Left ventricle myocardium inferior (tissue), 1 donor: ENCODE results near the gene PKIB. TPM values are rescaled to one million over a fixed set of nuclear protein-coding genes. Genes with fewer than 3 reads are reported as not detected.

Experiments
- DNase-seq: peaks from one replicate; pipeline ENCODE4 v3.0.0-alpha.2; 2020
- H3K27ac ChIP-seq: fragments of 200-600 bp; replicated peaks from 2 replicates; pipeline ENCODE4 v1.8.0; 2021
- H3K27me3 ChIP-seq: fragments of 200-600 bp; 2 replicates; pipeline ENCODE4 v1.8.0; 2021; ENCODE audit warnings: low read depth
- H3K36me3 ChIP-seq: fragments of 200-600 bp; 2 replicates; pipeline ENCODE4 v1.8.0; 2021
- H3K4me1 ChIP-seq: fragments of 200-600 bp; 2 replicates; pipeline ENCODE4 v1.8.0; 2021
- H3K4me3 ChIP-seq: fragments of 200-600 bp; 2 replicates; pipeline ENCODE4 v1.8.0; 2021; ENCODE audit warnings: mild to moderate bottlenecking, moderate library complexity
- H3K9me3 ChIP-seq: fragments of 200-600 bp; replicated peaks from 2 replicates; pipeline ENCODE4 v1.8.0; 2021
- CTCF ChIP-seq: fragments of 200-600 bp; IDR thresholded peaks from 2 replicates; pipeline ENCODE4 v1.8.0; 2021; ENCODE audit warnings: antibody characterized with exemption, mild to moderate bottlenecking, borderline replicate concordance
- intact Hi-C: fragments of 100-400 bp; cut with micrococcal nuclease; formaldehyde crosslinking; loops from one replicate; pipeline ENCODE4 v1.11.0; 2022
- total RNA-seq: library from RNA; stranded (reverse); fragmentation: NEBNext Ultra II Directional; extraction: Animal tissue kit (Norgen Biotek cat#: 25700); gene quantifications from one replicate; pipeline ENCODE4 v1.2.1, GENCODE V29; 2021
- donor health status: DM: no; HTN: yes; CAD: no; lungs with severe emphysema.

PKIB gene
- total RNA-seq, 1 donor from 2014 or later, result 0.30 TPM

GRCh38 chr6:122653094-122653493, 42.9 kb downstream of the PKIB start:
- H3K27me3 ChIP-seq, result no peaks in the 10 kb centered on the region

GRCh38 chr6:122654012-122654411, 43.8 kb downstream of the PKIB start:
- no peaks in the 10 kb centered on the region for H3K36me3 ChIP-seq
- no peak overlapping the region for H3K4me3 ChIP-seq
- intact Hi-C loops, result no loop called here
- H3K4me1 ChIP-seq, result no peaks in the 10 kb centered on the region
- H3K27ac ChIP-seq, result no peak overlapping the region
- H3K9me3 ChIP-seq, result no peaks in the 10 kb centered on the region
- no peak for DNase-seq
- no peaks in the 10 kb centered on the region for H3K27me3 ChIP-seq
- TF ChIP-seq CTCF, result no peak

More at GRCh38 chr6:122653094-122653493, 42.9 kb downstream of the PKIB start:
- no peak overlapping the region for H3K4me3 ChIP-seq
- no peaks in the 10 kb centered on the region for H3K9me3 ChIP-seq
- no peak for DNase-seq
- no peak for TF ChIP-seq CTCF
- no peaks in the 10 kb centered on the region for H3K36me3 ChIP-seq
- intact Hi-C loops, result no loop called here
- H3K4me1 ChIP-seq, result no peaks in the 10 kb centered on the region
- no peak overlapping the region for H3K27ac ChIP-seq

GRCh38 chr6:122657601-122658000, 47.4 kb downstream of the PKIB start:
- no peak for DNase-seq

GRCh38 chr6:122660296-122660695, 50.1 kb downstream of the PKIB start:
- Histone ChIP-seq H3K36me3 (no peaks in the 10 kb centered on the region), H3K4me1 (no peaks in the 10 kb centered on the region)
- intact Hi-C loops, result no loop called here

More at GRCh38 chr6:122657601-122658000, 47.4 kb downstream of the PKIB start:
- H3K27ac ChIP-seq, result no peak overlapping the region
- no peaks in the 10 kb centered on the region for H3K27me3 ChIP-seq
- no peaks in the 10 kb centered on the region for H3K36me3 ChIP-seq
- H3K4me3 ChIP-seq, result no peak overlapping the region
- no peaks in the 10 kb centered on the region for H3K4me1 ChIP-seq
- intact Hi-C loops, result no loop called here
- H3K9me3 ChIP-seq, result no peaks in the 10 kb centered on the region
- no peak for TF ChIP-seq CTCF

GRCh38 chr6:122663981-122664380, 53.8 kb downstream of the PKIB start:
- no peak for DNase-seq
- H3K4me3 ChIP-seq, result no peak overlapping the region
- no peaks in the 10 kb centered on the region for H3K9me3 ChIP-seq
- no peaks in the 10 kb centered on the region for H3K4me1 ChIP-seq
- no peaks in the 10 kb centered on the region for H3K36me3 ChIP-seq
- H3K27ac ChIP-seq, result no peak overlapping the region
- intact Hi-C loops, result no loop called here
- TF ChIP-seq CTCF, result no peak
- no peaks in the 10 kb centered on the region for H3K27me3 ChIP-seq

More at GRCh38 chr6:122660296-122660695, 50.1 kb downstream of the PKIB start:
- TF ChIP-seq CTCF, result no peak
- Histone ChIP-seq H3K27me3 (no peaks in the 10 kb centered on the region), H3K9me3 (no peaks in the 10 kb centered on the region), H3K27ac (no peak overlapping the region), H3K4me3 (no peak overlapping the region)
- DNase-seq, result no peak

GRCh38 chr6:122665929-122666328, 55.7 kb downstream of the PKIB start:
- Histone ChIP-seq H3K4me1 (no peaks in the 10 kb centered on the region), H3K36me3 (no peaks in the 10 kb centered on the region), H3K9me3 (no peaks in the 10 kb centered on the region), H3K4me3 (no peak overlapping the region), H3K27me3 (no peaks in the 10 kb centered on the region), H3K27ac (no peak overlapping the region)
- intact Hi-C loops, result no loop called here
- no peak for DNase-seq
- no peak for TF ChIP-seq CTCF
